ENCODE results near the gene ASTN2.

Gene ASTN2

DNA sequence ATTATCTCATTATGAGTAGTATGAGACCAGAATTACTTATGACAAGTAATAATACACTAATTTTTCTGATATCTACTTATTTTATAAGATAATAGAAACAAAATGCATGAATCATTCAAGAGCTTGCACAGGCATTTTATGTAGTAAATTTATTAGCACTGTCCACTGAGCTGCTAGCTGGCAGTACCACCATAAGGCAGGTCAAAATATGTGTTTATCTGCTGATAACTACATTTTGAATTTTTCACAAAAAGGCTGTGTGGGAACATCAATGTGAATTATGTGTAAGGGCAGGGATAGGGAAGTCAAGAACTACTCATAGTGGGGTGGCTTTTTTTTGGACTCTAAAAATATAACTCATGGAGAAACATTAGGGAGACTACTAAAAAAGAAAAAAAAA, 1011.7 kb downstream of the ASTN2 start:
- DNase-seq = peak in 2 of 4 experiments; percentile 40 to 42

- no peak for DNase-seq
Measured at GRCh38 chr9:116395699-116396037, 1019.2 kb downstream of the ASTN2 start.

GRCh38 chr9:116394894-116395698, 1019.8 kb downstream of the ASTN2 start:
- DNase-seq = no peak

- DNase-seq = no peak
Measured at GRCh38 chr9:116394070-116394469, 1020.8 kb downstream of the ASTN2 start.

GRCh38 chr9:116393198-116393597, 1021.7 kb downstream of the ASTN2 start:
- no peak for DNase-seq

GRCh38 chr9:116391306-116391900, 1023.5 kb downstream of the ASTN2 start:
- DNase-seq = no peak

DNA sequence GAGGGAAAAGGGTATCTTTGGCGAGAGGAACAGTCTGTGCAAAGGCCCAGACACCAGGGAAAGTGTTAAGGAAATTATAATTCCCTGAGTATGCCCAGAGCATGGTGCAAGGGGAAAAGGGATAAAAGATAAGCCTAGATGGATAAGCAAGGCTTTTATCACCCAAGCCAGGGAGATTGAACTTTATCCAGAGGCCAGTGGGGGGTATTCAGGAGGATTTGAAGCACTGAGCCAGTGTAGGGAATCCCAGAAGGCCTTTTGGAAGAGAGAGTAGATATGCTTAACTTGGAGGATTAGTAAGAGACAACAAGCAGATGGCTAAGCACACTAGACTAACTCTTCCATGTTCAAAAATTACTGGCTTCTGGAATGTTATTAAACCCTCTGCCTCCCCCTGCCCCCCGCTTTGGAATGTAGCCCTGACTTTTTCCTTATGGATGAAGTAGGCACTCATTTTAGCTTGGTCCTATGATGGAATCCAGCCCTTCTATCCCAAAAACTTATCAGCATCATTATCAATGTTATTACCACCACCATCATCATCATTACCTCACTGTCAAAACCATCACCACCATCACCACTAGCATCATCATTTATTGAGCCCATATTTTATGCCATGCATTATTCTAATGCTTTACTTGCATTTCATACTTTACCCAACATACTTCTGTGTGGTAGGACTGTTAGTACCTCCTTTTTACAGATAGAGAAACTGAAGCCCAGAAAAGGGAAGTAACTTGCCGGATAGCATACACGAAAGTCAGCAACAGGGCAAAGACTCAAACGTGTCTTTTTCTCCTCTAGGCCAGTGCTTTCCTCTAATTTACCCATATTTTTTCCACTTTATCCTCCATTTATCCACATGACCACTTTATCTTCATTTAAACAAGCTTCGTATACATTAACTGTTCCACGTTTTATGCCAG, 1024.3 kb downstream of the ASTN2 start:
- DNase-seq = peak; percentile 4 to 60 (median 34)

DNA sequence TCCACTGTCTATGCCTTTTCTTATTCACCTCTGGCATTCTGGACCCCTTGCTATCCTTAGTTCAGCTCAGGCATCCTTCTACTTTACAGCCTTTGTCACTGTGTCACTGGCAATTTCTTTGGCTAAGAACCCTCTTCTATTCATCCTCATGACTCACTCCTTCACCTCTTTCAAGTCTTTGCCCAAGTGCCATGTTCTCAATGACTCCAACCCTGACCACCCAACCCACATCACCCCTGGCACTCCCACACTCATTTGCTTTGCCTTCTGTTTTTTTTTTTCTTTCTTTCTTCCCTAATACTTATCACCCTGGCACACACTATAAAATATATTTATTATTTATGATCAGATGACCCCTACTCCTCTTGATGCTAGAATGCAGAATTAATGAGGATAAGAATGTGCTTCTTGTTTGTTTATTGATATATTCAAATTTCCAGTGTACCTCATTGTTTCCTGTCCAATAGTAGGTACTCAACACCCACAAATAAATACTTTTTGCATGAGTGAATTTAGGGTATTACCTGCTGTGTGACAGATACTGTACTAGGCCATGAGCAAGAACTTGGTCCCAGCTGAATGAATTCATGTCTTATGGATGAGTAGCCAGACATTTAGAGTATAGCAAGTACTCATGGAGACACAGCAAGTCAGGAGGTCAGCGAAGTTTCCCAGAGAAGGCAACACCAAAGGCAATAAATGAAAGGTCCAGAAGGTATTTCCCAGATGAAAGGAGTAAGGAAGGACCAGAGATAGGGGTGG, 1025.1 kb downstream of the ASTN2 start:
- DNase-seq = no peak

DNA sequence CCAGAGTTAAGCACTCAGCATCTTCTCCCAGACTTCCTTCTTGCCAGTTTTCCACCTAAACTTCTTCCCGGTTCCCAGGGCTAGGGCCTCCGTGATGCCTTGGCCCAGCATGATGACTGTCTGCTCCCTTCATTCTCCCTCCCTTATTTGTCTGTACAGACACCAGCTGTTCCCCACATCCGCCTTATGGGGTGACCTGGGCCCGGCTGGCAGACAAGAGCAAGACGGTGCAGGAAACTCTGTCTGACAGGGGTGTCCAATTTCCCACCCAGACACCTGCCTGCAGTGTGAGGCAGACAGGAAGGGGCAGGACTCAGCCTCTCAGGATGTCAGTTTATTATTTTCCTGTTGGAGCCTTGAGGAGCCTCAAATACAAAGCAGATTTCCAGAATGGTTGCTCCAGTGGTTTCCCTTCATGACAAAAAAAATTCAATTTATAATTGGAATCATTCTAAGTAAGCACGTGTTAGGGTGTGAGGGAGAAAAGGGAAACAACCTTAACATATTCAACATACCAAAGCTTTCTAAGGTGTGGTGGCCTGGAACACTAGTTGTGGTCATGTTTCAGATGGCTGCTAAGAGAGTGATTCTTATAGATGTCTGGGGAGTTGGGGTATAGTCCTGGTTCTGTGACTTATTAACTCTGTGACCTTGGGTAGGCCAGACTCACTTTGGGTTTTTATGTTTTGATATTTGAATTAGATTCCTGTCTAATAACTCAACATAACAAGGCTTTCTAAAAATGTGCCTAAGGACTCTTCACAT, 1026.7 kb downstream of the ASTN2 start:
- DNase-seq = no peak

GRCh38 chr9:116383936-116384335, 1030.9 kb downstream of the ASTN2 start:
- DNase-seq = no peak

DNA sequence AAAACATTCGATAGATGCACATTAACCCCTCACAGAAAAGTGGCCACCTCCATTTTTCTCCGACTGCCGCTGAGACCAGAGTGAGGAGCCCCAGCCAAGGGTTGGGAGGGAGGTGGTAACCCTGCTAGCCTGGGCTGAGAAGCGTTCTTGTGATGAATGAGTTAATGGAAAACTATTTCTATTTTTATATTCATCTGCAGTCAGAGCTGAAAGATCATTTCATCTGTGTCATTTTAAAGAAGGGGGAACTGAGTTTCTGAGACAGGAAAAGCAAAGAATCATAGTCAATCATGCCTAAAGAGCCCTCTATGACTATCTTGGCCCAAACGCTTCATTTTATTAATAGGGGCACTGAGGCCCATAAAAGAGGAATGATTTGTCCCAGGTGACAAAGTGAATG, 1031.7 kb downstream of the ASTN2 start:
- DNase-seq = no peak

GRCh38 chr9:116382053-116382452, 1032.8 kb downstream of the ASTN2 start:
- DNase-seq = no peak

DNA sequence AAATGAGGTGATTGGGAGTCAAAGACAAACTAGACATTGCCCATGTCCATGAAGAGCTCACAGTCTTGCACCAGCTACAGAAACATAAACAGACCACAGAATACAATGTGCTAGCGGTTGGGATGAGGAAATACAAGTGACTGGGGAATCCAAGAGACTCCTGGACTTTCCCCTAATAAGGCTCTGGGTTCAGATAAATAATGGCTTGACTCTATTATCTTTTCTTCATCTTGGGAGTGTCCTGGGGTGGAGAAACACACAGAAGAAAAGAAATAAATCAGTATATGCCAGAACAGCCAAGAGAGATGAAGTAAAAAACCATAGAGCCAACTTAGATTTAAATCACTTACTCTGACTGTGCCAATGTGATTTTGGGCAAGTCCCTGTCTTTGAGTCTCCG, 1033.5 kb downstream of the ASTN2 start:
- no peak for DNase-seq

DNA sequence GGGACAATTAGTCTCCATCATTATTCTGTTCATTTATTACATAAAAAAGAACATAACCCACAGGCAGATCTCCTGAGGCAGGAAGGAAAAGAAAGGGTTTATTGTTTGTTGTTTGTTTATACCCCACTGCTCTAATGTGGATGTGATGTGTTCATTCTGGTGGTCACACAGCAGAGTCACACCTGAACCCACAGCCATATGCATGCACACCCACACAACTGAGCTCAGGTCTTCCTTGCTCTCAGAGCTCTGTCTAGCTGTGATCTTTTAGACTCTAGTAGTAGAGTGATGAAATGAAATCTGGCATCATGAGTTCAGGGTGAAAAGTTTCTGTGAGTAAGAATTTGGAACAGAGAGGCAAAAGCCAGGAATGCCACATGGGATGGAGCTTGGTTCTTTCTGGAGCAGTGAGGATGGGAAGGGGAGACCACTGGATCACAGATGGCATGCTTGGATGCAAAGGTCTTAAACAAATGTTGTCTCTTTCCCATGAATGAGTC, 1034.3 kb downstream of the ASTN2 start:
- DNase-seq = no peak

DNA sequence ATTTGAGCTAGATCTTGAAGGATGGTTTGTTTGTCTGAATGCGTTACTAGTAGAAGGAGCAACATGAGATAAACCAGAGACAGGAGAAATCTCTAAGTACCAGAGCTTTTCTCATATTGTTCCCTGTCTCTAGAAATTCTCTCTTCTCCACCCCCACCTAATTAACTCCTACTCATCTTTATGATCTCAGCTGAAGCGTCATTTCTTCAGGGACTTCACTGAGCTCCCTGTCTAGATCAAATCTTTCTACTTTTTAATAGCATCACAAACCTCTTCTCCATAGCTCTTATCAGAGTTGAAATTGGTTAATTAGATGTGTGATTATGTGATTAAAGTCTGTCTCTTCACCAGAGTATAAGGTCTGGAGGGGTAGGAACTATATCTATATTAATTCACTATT, 1035.0 kb downstream of the ASTN2 start:
- no peak for DNase-seq

GRCh38 chr9:116378873-116379272, 1036.0 kb downstream of the ASTN2 start:
- DNase-seq = no peak

- DNase-seq = peak in 2 of 4 experiments; percentile 9 to 22
Measured at GRCh38 chr9:116377179-116377798, 1037.6 kb downstream of the ASTN2 start.

Measured in suppressor macrophage (primary cell).